CD4-positive, alpha-beta T cell treated with Interleukin-1 beta for 1 hour (primary cell): ENCODE measurements around the gene ALDH3B1.
A peak's percentile ranks its signal among the peaks of the same experiment; 100 is the strongest.

Experiments used
- DNase-seq, 2 donors: peaks; one replicate each; pipeline ENCODE4 v3.0.0-alpha.2; 2020 to 2022

Gene ALDH3B1

GRCh38 chr11:67997475-67997921 lies 12.6 kb upstream of the ALDH3B1 start:
- no peak for DNase-seq

GRCh38 chr11:67998150-67999045 lies 11.7 kb upstream of the ALDH3B1 start:
- peak in 1 of 2 donors; percentile 19 for DNase-seq

GRCh38 chr11:67999201-67999629 lies 10.9 kb upstream of the ALDH3B1 start:
- DNase-seq, result no peak

- no peak for DNase-seq
Measured at GRCh38 chr11:67999704-68000103, 10.4 kb upstream of the ALDH3B1 start.

- DNase-seq, result peak in 1 of 2 donors; percentile 18
Measured at GRCh38 chr11:68002575-68002937, 7.6 kb upstream of the ALDH3B1 start.

- peak; percentile 63 to 68 for DNase-seq
Measured at GRCh38 chr11:68002938-68003845, 6.9 kb upstream of the ALDH3B1 start.

- DNase-seq, result peak; percentile 84 to 88
Measured at GRCh38 chr11:68003846-68004550, 6.1 kb upstream of the ALDH3B1 start, which contains the start of gene UNC93B1. TSS of gene UNC93B1 (minus strand) at chr11:68004097. CDS start at chr11:68004043, 54 bp downstream.

GRCh38 chr11:68004551-68005335 lies 5.4 kb upstream of the ALDH3B1 start:
- DNase-seq, result no peak

- DNase-seq, result no peak
Measured at GRCh38 chr11:68006606-68007166, 3.4 kb upstream of the ALDH3B1 start.

- DNase-seq, result no peak
Measured at GRCh38 chr11:68007498-68008380, 2.4 kb upstream of the ALDH3B1 start.

GRCh38 chr11:68008381-68009337 lies 1.5 kb upstream of the ALDH3B1 start:
- DNase-seq, result peak in 1 of 2 donors; percentile 25

- DNase-seq, result peak in 1 of 2 donors; percentile 41
Measured at GRCh38 chr11:68009391-68010089, 587 bp upstream of the ALDH3B1 start.

- DNase-seq, result no peak
Measured at GRCh38 chr11:68011051-68011943, 1.2 kb downstream of the ALDH3B1 start.

GRCh38 chr11:68012044-68012842 lies 2.1 kb downstream of the ALDH3B1 start:
- DNase-seq, result no peak

- no peak for DNase-seq
Measured at GRCh38 chr11:68012843-68013610, 2.9 kb downstream of the ALDH3B1 start.
